IPS-18c (cell line): ENCODE results near the gene ZNF428.

Experiments used
- H3K4me3 ChIP-seq: 2 replicates; pipeline ENCODE4 v1.7.0; 2013; ENCODE audit warnings: low read depth, mild to moderate bottlenecking, low read length, moderate library complexity; ENCODE audit not compliant: insufficient read depth
- H3K9me3 ChIP-seq: one replicate; pipeline ENCODE4 v1.6.1; 2013; ENCODE audit warnings: mild to moderate bottlenecking, low read length, moderate library complexity; ENCODE audit not compliant: control insufficient read depth, insufficient read depth

The ZNF428 gene

DNA sequence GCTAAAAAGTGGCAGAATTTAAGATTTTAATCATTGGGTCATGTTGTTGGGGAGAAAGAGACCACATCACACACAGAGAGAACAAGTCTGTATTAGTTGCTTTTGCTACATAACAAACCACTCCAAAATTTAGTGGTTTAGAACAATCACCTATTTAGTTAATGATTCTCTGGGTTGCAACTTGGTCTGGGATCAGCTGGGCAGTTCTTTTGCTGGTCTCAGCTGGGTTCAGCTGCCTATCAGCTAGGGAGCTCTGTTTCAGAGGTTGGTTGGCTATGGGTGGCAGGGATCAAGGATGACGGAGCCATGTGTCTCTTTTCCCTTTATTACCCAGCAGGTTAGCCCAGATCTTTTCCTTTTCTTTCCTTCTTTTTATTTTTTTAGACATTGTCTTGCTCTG, 34.9 kb downstream of the ZNF428 start:
- H3K9me3 ChIP-seq = no peaks in the 10 kb centered on the region
- H3K4me3 ChIP-seq = no peak overlapping the region

DNA sequence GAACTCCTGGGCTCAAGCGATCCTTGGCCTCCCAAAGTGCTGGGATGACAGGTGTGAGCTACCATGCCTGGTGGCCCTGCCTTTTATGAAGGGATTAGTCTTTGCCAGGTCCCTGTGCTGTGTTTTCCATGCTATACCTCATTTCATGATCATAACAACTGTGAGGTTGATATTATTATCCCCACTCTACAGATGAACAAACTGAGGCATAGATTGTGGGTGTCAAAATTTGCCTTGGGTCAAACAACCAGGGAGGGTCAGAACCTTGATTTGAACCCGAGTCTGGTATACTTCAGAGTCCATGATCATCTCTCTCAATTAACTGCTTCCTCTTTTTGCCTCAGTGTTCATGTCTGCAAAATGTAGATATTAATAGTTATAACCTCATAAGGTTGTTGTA, 36.9 kb downstream of the ZNF428 start:
- H3K4me3 ChIP-seq = no peak overlapping the region
- no peaks in the 10 kb centered on the region for H3K9me3 ChIP-seq

DNA sequence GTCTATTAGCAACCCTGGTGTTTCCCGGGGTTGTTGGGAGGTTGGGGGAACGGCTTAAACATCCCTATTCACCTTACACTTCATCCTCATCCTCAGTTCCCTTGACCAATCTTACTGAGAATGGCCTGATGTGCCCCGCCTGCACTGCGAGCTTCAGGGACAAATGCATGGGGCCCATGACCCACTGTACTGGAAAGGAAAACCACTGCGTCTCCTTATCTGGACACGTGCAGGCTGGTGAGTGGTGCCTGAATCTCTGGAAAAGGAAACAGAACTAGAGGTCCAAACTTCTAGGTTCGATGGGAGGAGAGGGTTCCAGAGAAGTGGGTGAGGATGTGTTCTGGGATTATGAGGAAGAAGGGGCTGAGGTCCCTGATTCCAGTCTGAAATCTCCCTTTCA, 38.0 kb downstream of the ZNF428 start:
- H3K9me3 ChIP-seq = no peaks in the 10 kb centered on the region
- H3K4me3 ChIP-seq = no peak overlapping the region; the same call in 1 of the 2 replicates

DNA sequence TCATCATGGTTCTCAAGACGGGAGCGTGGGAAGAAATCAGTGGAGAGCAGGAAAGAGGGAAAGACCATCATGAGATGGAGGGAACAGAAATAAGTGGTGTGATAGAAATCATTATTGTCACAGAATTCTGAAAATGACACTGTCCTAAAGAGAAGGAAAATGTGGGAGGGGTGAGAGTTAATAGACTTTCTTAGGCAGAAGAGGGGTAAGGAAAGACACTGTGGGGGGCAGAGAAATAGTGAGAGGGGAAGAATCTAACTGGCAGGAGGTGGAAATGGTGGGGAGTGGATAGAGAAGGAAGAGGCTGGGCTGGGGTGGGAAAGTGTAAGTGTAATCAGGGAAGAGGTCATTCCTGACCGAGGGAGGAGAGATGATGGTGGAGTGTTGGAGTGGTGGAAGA, 40.6 kb downstream of the ZNF428 start:
- Histone ChIP-seq H3K9me3 (no peaks in the 10 kb centered on the region), H3K4me3 (no peak overlapping the region)

DNA sequence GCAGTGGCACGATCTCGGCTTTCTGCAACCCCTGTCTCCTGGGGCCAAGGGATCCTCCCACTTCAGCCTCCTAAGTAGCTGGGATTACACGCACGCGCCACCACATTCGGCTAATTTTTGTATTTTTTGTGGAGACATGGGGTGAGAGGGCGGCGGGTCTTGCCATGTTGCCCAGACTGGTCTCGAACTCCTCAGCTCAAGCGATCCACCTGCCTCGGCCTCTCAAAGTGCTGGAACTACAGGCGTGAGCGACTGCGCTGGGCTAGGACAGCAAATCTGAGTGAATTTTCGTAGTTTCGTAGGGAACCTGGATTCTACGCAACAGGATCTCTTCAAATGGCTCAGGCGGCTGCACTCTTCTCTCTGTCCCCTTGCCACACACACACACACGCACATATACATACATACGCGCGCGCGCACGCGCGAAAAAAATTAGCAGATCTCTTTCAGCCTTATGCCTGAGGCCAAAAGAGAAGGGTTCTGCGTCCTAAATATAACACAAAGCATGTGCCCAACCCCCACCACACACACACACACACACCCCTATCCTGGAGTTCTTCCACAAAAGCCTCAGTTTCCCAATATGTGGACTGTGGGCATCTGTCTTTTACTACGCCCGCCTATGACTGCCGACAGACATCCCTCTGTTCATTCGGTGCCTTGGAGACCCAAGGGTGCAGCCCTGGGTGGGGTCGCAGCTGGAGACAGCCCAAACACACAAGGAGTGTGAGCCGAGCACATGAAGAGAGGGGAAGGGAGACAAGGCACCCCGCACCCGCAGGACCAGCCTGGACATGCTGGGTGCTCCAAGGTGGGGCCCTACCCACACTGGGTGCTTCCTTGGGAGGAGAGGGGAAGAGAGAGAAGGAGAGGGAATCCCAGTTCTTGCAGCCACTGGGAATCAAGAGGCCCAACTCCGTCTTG, 43.2 kb downstream of the ZNF428 start:
- no peaks in the 10 kb centered on the region for H3K9me3 ChIP-seq
- H3K4me3 ChIP-seq = peak overlapping the region; percentile 21; the same call in 1 of the 2 replicates

DNA sequence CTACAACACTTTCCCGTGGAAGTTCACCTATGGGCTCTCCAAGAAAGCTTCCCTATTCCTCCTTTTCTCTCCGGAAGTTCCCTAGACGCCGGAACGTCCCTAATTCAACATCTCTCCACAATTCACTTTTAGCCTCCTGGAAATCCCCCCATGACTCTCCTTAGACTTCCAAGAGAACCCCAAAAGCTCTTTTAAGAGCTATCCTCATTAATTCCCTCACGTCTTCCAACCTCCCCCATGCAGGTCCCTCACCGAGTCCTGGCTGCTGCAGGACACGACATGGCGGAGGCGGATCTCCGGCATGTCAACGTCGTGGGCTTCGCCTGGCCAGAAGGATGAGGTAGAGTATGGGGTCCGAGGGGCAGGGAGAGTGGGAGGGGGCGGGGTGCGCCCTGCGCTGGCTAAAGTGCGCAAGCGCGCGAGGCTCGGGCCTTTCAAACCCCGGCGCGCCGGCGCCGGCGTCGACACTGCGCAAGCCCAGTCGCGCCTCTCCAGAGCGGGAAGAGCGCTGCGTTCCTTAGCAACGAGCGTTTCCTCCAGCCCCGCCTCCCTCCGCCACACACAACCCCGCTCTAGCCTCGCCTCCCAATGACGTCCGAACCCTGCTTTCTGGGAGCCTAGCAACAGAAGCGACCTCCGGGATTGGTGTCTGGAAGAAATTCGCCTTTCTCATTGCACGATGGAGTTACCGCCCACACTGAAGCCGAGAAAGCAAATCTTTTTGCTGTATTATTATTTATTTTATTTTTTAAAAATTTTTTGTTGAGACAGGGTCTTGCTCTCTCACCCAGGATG, 44.1 kb downstream of the ZNF428 start, which contains the start of the genes PINLYP and XRCC1:
PINLYP (plus strand) TSS at position 646 of the 795 bp plus-strand sequence. CDS start 1,391 bp downstream, outside the sequence.
XRCC1 (minus strand) TSS at position 372 of the 795 bp plus-strand sequence; CDS start at position 303, 69 bp downstream.
- no peaks in the 10 kb centered on the region for H3K9me3 ChIP-seq
- H3K4me3 ChIP-seq = peak within 1 kb of the TSS; percentile 78

DNA sequence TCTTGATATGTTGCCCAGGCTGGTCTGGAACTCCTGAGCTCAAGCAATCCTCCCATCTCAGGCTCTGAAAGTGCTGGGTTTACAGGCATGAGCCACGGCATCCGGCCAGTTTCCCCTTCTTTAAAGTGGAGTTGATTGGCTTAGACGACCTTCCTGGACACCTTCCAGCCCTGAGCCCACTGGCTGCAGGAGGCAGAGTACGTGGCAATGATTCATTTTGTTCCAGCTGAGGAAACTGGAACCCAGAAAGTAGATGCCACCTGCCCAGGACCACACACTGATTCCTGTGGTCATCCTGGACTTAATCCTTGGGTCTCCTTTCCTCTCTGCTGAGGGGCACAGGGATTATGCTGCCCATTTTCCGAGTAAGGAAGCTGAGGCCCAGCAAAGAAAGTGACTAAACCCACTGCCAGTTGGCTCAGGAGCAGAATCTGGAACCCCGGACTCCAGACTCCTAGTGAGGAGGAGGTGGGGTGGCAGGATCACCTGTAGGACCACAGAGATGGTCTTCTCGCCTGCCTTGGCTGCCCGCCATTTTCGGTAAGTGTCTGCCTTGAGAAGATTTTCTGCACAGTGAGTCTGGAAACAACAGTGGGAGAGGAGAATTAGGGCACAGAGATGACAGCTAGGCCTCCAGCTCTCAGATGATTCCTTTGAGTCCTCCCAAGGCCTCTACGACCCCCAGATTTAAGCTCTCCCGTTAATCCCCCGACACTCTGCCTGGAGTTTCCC, 44.8 kb downstream of the ZNF428 start:
- Histone ChIP-seq H3K4me3 (peak overlapping the region; percentile 78), H3K9me3 (no peaks in the 10 kb centered on the region)

DNA sequence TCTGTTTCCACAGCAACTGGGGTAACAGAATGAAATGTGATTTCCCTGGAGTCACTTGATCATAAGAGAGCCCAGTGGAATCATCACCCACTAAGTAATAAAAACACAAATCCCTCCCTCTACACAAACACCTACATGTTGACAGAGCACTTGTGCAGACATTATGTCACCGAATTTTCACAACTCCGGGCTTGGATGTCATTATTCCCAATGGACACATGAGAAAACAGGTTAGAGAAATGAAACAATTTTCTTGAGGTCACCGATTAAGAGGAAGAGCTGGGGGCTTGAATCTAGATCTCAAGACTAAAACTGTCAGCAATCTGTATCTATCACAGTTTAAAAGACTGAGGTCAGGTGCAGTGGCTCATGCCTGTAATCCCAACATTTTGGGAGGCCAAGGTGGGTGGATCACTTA, 47.2 kb downstream of the ZNF428 start:
- H3K9me3 ChIP-seq = no peaks in the 10 kb centered on the region
- H3K4me3 ChIP-seq = no peak overlapping the region

DNA sequence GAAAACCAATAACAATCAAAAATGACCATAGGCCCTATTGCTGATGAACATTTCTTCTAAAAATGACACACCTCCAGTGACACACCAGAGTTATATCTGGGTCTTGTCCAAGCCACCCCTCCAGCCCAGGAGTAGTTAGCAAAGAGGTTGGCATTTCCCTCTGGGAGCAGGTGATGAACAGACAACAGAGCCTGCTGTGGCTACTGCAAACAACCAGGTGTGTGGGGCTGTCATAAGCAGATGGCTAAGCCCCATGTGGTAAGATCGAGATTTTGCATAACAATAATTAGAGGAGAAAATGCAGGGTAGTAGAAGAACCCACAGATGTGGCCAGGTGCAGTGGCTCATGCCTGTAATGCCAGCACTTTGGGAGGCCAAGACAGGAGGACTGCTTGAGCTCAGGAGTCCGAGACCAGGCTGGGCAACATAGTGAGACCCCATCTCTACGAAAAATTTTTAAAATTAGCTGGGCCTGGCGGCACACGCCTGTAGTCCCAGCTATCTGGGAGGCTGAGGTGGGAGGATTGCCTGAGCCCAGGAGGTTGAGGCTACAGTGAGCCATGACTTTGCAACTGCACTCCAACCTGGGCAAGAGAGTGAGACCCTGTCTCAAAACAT, 49.1 kb downstream of the ZNF428 start:
- H3K4me3 ChIP-seq = no peak overlapping the region
- no peaks in the 10 kb centered on the region for H3K9me3 ChIP-seq

DNA sequence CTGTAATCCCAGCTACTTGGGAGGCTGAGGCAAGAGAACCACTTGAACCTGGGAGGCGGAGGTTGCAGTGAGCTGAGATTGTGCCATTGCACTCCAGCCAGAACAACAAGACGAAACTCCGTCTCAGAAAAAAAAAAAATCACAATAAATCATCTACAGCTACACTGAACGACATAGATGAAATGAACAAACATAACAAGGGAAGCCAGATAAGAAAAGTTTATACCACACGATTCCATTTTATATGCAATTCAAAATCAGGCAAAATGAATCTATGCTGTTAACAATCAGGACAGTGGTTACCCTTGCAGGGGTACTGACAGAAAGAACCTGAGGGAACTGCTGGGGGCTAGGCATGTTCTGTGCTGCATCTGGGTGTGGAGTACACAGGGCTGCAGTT, 49.8 kb downstream of the ZNF428 start:
- no peak overlapping the region for H3K4me3 ChIP-seq
- H3K9me3 ChIP-seq = no peaks in the 10 kb centered on the region

DNA sequence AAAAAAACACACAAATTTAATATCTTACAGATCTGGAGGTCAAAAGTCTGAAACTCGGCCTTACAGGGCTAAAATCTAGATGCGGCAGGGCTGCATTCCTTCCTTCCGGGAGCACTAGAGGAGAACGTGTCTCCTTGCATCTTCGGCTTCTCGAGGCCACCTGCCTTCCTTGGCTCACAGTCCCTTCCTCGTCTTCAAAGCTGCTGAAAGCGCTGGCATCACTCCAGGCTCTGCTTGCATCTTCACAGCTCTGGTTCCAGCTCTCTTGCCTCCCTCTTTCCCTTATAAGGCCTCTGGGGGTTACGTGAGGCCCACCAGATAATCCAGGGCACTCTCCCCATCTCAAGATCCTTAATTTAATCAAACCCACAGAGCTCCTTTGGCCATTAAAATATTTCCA, 54.6 kb downstream of the ZNF428 start:
- Histone ChIP-seq H3K4me3 (no peak overlapping the region), H3K9me3 (peaks cover 2% of the 10 kb centered on the region)

DNA sequence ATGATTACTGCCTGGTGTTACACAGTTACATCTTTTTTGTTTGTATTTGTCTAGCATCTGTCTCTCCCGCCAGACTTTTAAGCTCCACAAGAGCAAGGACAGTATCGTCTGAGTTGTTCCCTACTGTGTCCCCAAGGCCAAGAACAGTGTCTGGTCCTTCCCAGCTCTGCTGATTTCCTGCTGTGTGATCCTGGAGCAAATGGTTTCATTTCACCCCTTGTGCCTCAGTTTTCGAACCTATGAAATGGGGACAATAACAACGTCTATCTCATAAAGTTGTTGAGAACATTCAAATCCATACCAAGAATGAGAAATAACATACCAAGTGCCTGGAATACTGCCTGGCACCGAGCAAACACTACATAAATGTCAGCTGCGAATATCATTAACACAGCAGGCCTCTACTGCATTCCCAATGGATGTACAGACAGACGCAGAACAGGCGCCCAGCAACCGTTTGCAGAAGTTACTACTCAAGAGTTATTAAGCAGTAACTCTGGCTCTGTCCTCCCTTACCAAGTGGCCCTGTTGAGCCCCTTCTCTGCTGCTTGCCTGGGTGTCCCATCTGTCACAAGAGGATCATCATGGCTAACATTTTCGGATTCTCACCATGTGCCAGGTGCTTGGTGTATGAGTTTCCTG, 55.5 kb downstream of the ZNF428 start:
- H3K4me3 ChIP-seq = no peak overlapping the region

DNA sequence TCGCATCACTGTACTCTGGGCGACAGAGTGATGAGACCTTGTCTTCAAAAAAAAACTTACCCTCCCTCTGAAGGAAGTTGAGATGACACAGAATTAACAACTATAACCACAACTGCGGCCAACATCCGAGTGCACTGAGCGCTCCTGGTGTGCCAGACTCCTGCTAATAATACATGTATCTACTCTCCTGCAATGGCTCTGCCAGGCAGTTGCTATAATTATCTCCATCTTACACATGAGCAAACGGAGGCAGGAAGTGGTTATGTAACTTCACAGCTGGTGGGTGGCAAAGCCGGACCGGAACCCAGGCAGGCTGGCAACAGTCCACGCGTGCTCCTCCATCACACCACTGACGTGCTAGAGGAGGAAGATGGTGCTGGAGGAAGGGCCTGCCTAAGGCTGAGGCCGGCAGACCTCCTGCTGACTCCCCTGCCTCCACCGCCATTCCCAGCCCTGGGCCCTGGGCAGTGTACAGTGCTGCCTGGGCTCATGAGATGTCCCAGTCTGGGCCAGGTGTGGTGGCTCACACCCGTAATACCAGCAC, 56.7 kb downstream of the ZNF428 start:
- Histone ChIP-seq H3K4me3 (no peak overlapping the region), H3K9me3 (peaks cover 2% of the 10 kb centered on the region)

More for the DNA sequence above, 55.5 kb downstream of the ZNF428 start:
- peaks cover 2% of the 10 kb centered on the region for H3K9me3 ChIP-seq

DNA sequence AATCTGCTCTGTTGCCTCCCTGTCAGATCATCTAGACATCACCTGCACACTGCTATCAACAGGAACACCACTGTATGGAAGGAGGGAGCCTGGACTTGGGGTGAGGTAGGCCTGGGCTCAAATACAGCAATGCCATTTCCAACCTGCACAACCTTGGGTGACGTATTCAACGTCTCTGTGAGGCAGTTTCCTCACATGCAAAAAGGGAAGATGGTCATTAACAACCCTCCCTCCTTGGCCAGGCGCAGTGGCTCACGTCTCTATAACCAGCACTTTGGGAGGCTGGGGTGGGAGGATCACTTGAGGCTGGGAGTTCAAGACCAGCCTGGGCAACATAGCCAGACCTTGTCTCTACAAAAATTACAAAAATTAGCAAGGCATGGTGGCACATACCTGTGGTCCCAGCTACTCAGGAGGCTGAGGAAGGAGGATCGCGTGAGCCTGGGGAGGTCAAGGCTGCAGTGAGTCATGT, 57.2 kb downstream of the ZNF428 start:
- no peak overlapping the region for H3K4me3 ChIP-seq

DNA sequence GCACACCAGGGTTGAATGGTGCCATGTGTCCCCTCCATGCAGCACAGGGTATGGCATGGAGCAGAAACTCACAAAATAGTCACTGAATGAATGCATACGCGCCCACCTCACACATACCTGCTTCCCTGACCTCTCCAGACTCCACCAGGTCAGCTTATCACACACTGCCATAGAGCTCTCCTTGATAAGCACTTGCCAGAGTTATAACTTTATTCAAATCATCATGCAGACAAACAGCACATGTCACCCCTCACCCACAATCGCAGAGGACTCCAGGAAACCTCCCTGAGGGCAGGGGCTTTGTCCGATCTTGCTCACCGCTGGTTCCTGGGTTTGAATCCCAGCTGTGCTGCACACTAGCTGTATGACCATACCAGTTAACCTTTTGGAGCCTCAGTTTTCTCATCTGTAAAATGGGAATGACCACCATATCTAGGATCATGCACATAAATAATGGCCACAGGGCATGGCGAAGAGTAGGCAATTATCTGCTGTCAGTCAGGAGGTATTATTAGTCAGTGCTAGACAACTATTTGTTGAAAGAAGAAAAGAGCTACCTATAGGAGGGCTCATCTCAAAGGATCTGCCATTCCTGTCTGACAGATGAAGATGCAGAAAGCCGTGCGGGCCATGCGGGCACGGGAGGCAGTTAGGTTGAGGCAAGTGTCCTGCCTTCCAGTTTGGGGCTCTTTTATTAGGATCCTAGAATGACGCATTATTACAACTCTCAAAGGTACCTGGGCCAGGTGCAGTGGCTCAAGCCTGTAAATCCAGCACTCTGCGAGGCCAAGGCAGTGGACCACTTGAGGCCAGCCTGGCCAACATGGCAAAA, 58.1 kb downstream of the ZNF428 start:
- peaks cover 2% of the 10 kb centered on the region for H3K9me3 ChIP-seq
- no peak overlapping the region for H3K4me3 ChIP-seq

More for the DNA sequence above, 57.2 kb downstream of the ZNF428 start:
- peaks cover 2% of the 10 kb centered on the region for H3K9me3 ChIP-seq
